Fibroblast of skin of left biceps (primary cell): ENCODE results near the gene TNNT1.

ENCODE experiments used
- DNase-seq, 2 experiments: peaks; one replicate each; pipeline ENCODE4 v3.0.0-alpha.2; 2013; ENCODE audit warnings: low read depth in 2 of 2

Gene TNNT1

GRCh38 chr19:55141696-55142095 lies 7.3 kb downstream of the TNNT1 start:
- no peak for DNase-seq

- no peak for DNase-seq
These were observed 11.1 kb downstream of the TNNT1 start for GRCh38 chr19:55137915-55138314.

GRCh38 chr19:55136399-55137102 lies 12.5 kb downstream of the TNNT1 start:
- DNase-seq = no peak

- DNase-seq = no peak
These were observed 14.3 kb downstream of the TNNT1 start for GRCh38 chr19:55134736-55135135.

GRCh38 chr19:55133639-55134444 lies 15.2 kb downstream of the TNNT1 start:
- no peak for DNase-seq

GRCh38 chr19:55132453-55133129 lies 16.4 kb downstream of the TNNT1 start:
- no peak for DNase-seq

- DNase-seq = peak; percentile 58 to 64
These were observed 17.6 kb downstream of the TNNT1 start for GRCh38 chr19:55131421-55131820.

- DNase-seq = no peak
These were observed 30.0 kb downstream of the TNNT1 start for GRCh38 chr19:55119053-55119452.

- no peak for DNase-seq
These were observed 30.5 kb downstream of the TNNT1 start for GRCh38 chr19:55118401-55118991.

GRCh38 chr19:55117663-55118391 lies 31.2 kb downstream of the TNNT1 start:
- DNase-seq = peak; percentile 96 to 97

- no peak for DNase-seq
These were observed 31.9 kb downstream of the TNNT1 start, which contains the start of gene PPP1R12C for GRCh38 chr19:55116859-55117662. Gene PPP1R12C, minus strand, starts transcription at chr19:55117637. Its CDS starts 94 bp downstream, at chr19:55117543.

- DNase-seq = no peak
These were observed 32.7 kb downstream of the TNNT1 start for GRCh38 chr19:55116232-55116858.

GRCh38 chr19:55115446-55116065 lies 33.5 kb downstream of the TNNT1 start:
- no peak for DNase-seq

GRCh38 chr19:55114566-55115145 lies 34.4 kb downstream of the TNNT1 start:
- no peak for DNase-seq

- peak; percentile 44 to 51 for DNase-seq
These were observed 35.4 kb downstream of the TNNT1 start for GRCh38 chr19:55113570-55114039.

GRCh38 chr19:55112777-55113569 lies 36.0 kb downstream of the TNNT1 start:
- DNase-seq = no peak

GRCh38 chr19:55112246-55112776 lies 36.7 kb downstream of the TNNT1 start:
- DNase-seq = no peak

GRCh38 chr19:55111238-55111831 lies 37.7 kb downstream of the TNNT1 start:
- no peak for DNase-seq
